ENCODE measurements around the gene PAPPA.

Gene PAPPA

DNA sequence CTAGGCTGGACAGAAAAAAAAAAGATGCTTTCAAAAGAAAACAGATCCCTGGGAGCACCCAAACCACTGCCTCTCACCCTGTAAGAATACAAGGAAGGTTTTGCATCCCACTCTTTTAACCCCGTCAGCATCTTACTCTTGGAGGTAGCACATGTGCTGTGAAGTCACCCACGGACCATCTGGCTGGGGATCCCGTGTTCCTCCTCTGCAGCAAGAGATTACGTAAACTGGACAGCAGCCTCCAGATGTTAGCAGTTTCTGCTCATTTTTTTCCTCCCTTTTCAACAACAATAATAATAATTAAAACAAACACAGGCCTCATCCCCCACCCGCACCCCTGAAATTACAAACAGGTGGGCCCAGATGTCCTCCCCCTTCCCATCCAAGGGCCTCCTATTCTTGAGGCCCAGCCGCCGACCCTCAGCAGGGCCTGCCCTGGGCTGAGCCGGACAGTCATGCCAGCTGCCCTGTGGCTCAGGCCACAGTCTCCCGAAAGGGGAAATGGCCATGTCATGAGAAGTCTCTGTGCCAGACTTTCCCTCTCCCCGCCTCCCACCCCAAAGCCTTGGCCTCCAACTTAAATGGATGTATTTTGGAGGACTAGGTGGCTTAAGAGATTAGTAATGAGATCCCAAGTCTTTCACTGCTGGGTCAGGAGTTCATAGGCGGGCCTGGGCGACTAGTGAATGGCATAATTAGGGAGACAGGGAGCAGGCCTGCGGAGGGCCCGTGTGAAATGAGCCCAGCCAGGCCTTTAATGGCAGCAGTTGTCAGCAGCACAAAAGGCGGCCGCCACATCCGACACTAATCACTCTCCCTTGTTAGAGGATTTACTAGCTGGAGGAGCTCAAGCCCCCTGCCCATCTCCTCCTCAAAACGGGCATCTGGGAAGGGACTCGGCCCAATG lies 165.1 kb downstream of the PAPPA start:
- DNase-seq (ENCODE audit: low read depth): peak; percentile 77

DNA sequence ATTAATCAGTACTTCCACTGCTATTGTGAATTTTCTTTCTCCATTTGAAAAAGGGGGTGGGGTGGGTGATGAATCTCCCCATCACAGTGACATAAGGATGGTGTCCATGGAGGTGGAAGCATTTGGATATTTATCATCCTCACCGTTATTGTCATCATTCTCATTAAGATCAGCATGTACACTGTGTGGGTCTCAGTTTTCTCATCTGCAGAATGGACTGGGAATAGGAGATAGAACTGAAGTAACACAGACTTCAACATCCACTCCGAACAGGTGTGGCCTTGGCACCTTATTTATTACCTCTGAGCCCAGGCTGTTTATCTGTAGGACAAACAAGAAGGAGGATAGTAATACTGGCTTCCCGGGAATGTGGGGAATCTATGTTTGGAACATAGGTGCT lies 165.9 kb downstream of the PAPPA start:
- DNase-seq (ENCODE audit: low read depth): no peak

DNA sequence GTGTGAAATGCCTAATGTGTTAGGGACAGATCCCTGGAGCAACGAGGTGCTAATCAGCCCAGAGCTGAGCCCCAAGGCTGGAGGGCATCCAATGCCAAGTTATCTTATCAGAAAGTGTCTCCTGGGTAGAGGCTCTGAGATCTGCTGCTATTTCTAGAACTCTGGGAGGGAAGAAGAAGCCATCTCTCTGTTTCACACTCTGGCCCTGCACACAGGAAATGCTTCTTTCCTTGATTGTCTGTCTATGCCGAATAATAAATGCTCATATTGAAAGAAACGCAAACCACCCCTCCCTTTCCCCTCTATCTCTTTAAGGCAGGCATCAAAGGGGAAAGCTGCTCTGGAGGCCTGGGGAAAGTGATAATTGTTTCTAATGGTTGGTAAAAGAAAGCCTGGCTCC lies 166.7 kb downstream of the PAPPA start:
- no peak for DNase-seq (ENCODE audit: low read depth)

DNA sequence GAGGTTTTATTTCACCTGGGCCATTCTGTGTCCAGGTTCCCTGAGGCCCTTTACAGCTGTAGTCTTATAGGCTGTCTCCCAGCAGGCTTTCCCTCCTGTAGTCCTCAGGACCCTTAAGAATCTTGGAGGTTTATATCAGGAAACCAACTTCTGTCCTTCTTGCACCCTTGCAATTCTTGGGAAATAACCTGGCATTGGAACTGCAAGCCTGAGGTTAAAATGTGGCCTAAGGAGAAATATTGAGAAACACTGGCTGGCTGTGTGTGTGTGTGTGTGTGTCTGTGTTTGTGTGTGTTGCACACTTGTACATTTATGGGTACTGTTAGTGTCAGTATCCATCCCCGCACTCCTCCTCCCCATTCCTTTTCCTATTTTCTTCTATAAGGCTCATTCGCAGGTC lies 168.9 kb downstream of the PAPPA start:
- peak; percentile 67 for DNase-seq (ENCODE audit: low read depth)

GRCh38 chr9:116323012-116323411 lies 169.4 kb downstream of the PAPPA start:
- DNase-seq (ENCODE audit: low read depth): peak; percentile 26

GRCh38 chr9:116323571-116323970 lies 170.0 kb downstream of the PAPPA start:
- no peak for DNase-seq (ENCODE audit: low read depth)

DNA sequence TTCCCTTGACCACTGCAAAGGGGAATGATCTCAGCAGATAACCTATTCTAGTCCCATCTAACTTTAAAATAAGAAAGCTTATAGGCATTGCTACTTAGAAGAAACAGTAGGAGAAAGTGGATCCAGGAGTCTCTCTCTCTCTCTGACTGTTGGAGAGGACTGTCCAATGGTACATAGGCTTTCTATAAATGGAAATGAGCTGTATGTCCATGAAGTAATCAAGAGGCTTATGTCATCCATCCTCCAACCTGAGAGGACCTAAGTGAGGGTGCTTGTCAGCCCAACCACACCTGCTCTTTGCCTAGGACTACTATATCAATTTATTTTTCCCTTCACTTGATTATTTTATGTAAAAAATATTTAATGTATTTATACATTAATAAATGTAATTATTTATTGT lies 172.3 kb downstream of the PAPPA start:
- no peak for DNase-seq (ENCODE audit: low read depth)

- DNase-seq (ENCODE audit: low read depth): peak; percentile 68
These were observed 174.3 kb downstream of the PAPPA start for GRCh38 chr9:116327701-116328405.

- no peak for DNase-seq (ENCODE audit: low read depth)
These were observed 175.9 kb downstream of the PAPPA start for GRCh38 chr9:116329470-116329869.

DNA sequence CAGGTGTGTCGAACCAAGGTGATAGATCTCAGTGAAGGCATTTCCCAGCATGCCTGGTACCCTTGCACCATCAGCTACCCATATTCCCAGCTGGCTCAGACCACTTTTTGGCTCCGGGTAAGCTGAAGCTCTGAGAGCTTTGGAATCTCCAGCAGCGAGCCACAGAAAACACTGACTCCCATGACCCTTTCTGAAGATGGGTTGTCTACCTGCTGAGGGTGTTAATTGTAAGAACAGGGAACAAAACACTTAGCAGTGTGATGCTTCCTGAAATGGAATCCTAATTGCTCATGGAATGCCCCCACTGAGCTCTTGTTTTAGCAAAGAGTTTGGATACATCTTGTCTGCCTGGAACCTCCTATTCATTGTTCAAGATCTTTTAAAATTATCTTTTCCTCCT lies 177.7 kb downstream of the PAPPA start:
- no peak for DNase-seq (ENCODE audit: low read depth)

DNA sequence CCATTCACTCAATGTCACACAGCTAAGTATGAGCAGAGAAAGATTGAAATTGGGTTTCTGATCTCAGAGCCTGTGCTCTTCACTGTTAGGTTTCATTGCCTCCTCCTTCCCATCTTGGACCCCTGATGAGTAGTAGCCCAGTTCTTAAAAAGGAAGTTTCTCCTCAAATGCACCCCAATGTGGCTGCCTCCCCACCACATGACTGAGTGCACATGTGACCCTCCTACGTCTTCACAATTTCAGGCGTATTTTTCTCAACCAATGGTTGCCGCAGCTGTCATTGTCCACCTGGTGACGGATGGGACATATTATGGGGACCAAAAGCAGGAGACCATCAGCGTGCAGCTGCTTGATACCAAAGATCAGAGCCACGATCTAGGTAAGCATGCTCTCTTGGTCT lies 178.5 kb downstream of the PAPPA start:
- no peak for DNase-seq (ENCODE audit: low read depth)

GRCh38 chr9:116333254-116333653 lies 179.7 kb downstream of the PAPPA start:
- DNase-seq (ENCODE audit: low read depth): no peak

- DNase-seq (ENCODE audit: low read depth): no peak
These were observed 181.1 kb downstream of the PAPPA start for GRCh38 chr9:116334546-116335150.

DNA sequence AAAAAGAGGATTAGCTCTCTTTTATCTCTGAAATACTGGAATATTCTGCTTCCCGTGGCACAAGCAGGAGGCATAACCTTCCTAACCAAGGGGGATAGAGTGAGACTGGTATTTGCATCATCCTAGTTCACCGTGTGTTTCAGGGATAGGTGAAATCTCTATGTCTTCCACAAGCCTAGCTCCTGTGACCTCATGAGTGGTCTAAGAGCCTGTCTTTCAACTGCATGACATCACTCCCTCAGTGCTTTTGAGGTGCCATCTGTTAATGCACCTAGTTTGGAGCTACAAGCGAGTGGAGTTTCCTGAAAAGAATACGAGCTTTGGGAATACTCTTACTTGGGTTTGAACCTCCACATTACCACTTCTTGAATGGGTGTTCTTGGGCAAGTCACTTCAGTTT lies 181.8 kb downstream of the PAPPA start:
- no peak for DNase-seq (ENCODE audit: low read depth)

GRCh38 chr9:116336133-116336862 lies 182.7 kb downstream of the PAPPA start:
- peak; percentile 77 for DNase-seq (ENCODE audit: low read depth)

- peak; percentile 81 for DNase-seq (ENCODE audit: low read depth)
These were observed 183.4 kb downstream of the PAPPA start for GRCh38 chr9:116337015-116337414.

GRCh38 chr9:116340270-116340669 lies 186.7 kb downstream of the PAPPA start:
- no peak for DNase-seq (ENCODE audit: low read depth)

- no peak for DNase-seq (ENCODE audit: low read depth)
These were observed 188.5 kb downstream of the PAPPA start for GRCh38 chr9:116342061-116342460.

- DNase-seq (ENCODE audit: low read depth): no peak
These were observed 189.3 kb downstream of the PAPPA start for GRCh38 chr9:116342941-116343340.

DNA sequence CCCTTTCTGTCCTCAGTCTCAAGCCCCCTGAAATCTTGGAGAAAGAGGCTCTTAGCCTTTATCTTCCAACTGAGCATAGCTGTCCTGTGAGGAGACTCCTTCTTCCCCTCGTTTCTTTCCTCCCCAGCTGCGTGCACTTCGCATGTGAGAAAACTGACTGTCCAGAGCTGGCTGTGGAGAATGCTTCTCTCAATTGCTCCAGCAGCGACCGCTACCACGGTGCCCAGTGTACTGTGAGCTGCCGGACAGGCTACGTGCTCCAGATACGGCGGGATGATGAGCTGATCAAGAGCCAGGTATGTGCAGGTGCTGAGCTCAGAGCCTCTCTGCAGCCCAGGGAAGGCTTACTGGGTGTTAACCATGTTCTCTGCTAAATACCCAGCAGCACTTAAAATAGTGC lies 190.8 kb downstream of the PAPPA start:
- no peak for DNase-seq (ENCODE audit: low read depth)

DNA sequence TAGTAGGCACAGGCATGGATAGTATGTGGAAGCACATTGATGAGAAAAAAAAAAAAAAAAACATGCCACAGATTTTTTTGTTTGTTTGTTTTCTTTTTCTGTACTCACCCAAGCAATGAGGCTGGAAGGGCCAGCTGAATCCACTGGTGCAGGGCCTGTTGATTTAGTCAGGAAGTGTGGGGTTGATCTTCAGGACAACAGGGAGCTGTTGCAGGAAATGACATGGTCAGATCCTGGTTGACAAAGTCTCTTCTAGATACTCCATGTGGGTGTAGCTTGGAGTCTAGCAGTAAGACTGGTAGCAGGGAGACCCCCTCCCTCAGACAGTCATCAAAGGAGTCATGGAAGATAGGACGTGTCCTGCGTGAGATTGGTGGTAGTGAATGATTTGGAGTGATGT lies 191.8 kb downstream of the PAPPA start:
- DNase-seq (ENCODE audit: low read depth): no peak

DNA sequence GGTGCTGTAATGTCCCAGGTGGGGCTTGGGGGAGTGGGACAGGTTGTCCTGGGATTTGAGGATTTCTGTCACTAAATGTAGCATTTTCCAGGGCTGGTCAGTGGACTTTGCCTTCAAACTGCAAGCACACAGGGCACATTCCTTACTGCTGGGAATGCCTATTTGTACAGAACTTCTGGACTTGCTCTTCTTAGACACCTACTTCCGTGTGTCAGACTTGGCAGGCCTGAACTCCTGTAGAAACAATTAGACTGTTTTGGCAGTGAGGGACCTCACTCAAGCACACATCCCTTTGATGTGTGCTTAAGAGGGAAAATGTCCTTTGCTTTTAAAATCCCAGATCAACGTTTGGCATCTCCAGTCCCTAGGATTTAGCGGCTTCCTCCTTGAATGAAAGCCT lies 192.2 kb downstream of the PAPPA start:
- DNase-seq (ENCODE audit: low read depth): no peak
